ENCODE data around the gene SNX32. TPM values are rescaled to one million over a fixed set of nuclear protein-coding genes. Genes with fewer than 3 reads are reported as not detected.
"Not testable (repeated sequence)": the region's sequence is repeated elsewhere in the genome, so short reads cannot be mapped to it uniquely, and the experiment has no call there.

The SNX32 gene
- total and polyA plus RNA-seq, 7 experiments from 2014 or later, result 0.38 to 2.0 (median 0.92) TPM

DNA sequence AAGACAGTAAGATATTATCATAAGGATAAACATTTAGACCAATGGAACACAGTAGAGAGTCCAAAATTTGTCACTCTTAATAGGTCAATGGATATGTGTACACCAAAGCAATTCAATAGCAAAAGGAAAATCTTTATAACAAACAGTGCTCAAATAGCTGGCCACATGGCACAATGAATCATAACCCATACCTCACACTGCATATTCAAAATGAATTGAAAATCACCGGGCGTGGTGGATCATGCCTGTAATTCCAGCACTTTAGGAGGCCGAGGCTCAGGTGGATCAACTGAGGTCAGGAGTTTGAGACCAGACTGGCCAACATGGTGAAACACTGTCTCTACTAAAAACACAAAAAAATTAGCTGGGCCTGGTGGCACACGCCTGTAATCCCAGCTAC lies 8.4 kb downstream of the SNX32 start:
- Mint-ChIP-seq H3K36me3 (no peaks in the 10 kb centered on the region), H3K4me1 (peaks cover 0 to 1% (median 0%) of the 10 kb centered on the region in 7 donors), H3K4me3 (no peak overlapping the region), H3K9me3 (no peaks in the 10 kb centered on the region), H3K27me3 (no peaks in the 10 kb centered on the region), H3K27ac (no peak overlapping the region)
- no peaks in the 10 kb centered on the region for H3K4me1 ChIP-seq (ENCODE audit: control insufficient read depth in 2 of 2, insufficient read depth in 2 of 2, low read length in 2 of 2)
- ATAC-seq (no peak), DNase-seq (no peak)
- intact Hi-C loops (cut with micrococcal nuclease), result no loop called here
- H3K27me3 ChIP-seq (ENCODE audit: control insufficient read depth in 2 of 2, insufficient read depth in 2 of 2, low read length in 2 of 2), result no peaks in the 10 kb centered on the region
- POLR2A ChIA-PET, result interaction anchor here (0.6 kb wide), 1 partner anchor 47 kb away, joined by 3 read pairs; no protein-coding TSS in a partner anchor
- CTCF ChIA-PET, result interaction anchor here (0.6 kb wide), 1 partner anchor 10 kb away, joined by 3 read pairs; no protein-coding TSS in a partner anchor
- H3K27ac ChIP-seq (ENCODE audit: low read depth, low read length), result no peak overlapping the region
- H3K36me3 ChIP-seq (ENCODE audit: control insufficient read depth in 2 of 3, insufficient read depth in 3 of 3, low read length in 3 of 3), result no peaks in the 10 kb centered on the region
- H3K4me3 ChIP-seq (ENCODE audit: low read length), result no peak overlapping the region
- H3K9me3 ChIP-seq (ENCODE audit: control insufficient read depth in 2 of 3, low read length in 3 of 3), result no peaks in the 10 kb centered on the region

DNA sequence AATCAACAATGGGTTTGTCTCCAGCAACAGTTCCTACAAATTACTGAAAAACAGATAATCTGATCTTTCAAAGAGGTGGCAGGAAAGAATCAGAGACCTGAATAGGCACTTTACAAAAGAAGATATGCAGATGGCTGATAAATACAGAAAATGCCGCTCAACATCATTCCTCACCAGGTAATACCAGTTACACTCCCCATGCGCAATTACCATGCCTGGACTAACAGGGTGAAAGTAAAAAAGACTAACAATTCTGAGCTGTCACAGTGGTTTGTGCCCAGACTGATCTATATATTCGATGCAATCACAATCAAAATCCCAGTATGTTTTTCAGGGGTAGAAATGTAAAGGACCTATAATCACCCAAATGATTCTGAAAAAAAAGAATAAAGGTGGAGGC lies 10.0 kb downstream of the SNX32 start:
- Histone ChIP-seq H3K4me3 (ENCODE audit: low read length) (no peak overlapping the region), H3K4me1 (ENCODE audit: control insufficient read depth in 2 of 2, insufficient read depth in 2 of 2, low read length in 2 of 2) (no peaks in the 10 kb centered on the region), H3K9me3 (ENCODE audit: control insufficient read depth in 2 of 3, low read length in 3 of 3) (no peaks in the 10 kb centered on the region), H3K27me3 (ENCODE audit: control insufficient read depth in 2 of 2, insufficient read depth in 2 of 2, low read length in 2 of 2) (no peaks in the 10 kb centered on the region), H3K36me3 (ENCODE audit: control insufficient read depth in 2 of 3, insufficient read depth in 3 of 3, low read length in 3 of 3) (no peaks in the 10 kb centered on the region), H3K27ac (ENCODE audit: low read depth, low read length) (no peak overlapping the region)
- Mint-ChIP-seq H3K27ac (no peak overlapping the region), H3K4me3 (no peak overlapping the region), H3K4me1 (peaks cover 0 to 1% (median 0%) of the 10 kb centered on the region in 7 donors), H3K9me3 (no peaks in the 10 kb centered on the region), H3K36me3 (no peaks in the 10 kb centered on the region), H3K27me3 (no peaks in the 10 kb centered on the region)
- intact Hi-C loops (cut with micrococcal nuclease), result no loop called here
- ATAC-seq (no peak), DNase-seq (no peak)
- CTCF ChIA-PET, result interaction anchor here (0.7 to 1.0 kb wide), 2 partner anchors 17 to 284 kb away, joined by 3 to 4 read pairs; no protein-coding TSS in a partner anchor
- POLR2A ChIA-PET, result interaction anchor here (1.3 kb wide), 1 partner anchor 16 kb away, joined by 5 read pairs; no protein-coding TSS in a partner anchor

DNA sequence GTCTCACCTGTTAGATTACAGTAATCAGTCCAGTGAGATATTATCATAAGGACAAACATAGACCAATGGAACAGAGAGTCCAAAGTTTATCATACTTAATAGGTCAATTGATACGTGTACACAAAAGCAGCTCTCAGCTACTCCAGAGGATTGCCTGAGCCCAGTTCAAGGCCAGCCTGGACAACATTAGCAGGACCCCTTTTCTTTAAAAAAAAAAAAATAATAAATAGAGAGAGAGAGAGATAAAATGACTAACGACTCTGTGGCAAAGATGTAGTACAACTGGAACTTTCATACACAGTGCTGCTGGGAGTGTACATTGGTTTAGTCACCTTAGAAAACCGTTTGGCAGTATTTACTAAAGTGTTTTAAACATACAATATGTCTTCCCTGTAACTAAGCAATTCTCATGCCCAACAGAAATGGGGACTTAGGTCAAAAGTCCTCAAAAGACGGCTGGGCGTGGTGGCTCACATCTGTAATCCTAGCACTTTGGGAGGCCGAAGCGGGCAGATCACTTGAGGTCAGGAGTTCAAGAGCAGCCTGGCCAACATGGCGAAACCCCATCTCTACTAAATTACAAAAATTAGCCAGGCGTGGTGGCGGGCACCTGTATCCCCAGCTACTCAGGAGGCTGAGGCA lies 10.6 kb downstream of the SNX32 start:
- no peaks in the 10 kb centered on the region for H3K27me3 ChIP-seq (ENCODE audit: control insufficient read depth in 2 of 2, insufficient read depth in 2 of 2, low read length in 2 of 2)
- ATAC-seq, result no peak
- Mint-ChIP-seq H3K27me3 (no peaks in the 10 kb centered on the region), H3K36me3 (no peaks in the 10 kb centered on the region), H3K9me3 (no peaks in the 10 kb centered on the region), H3K27ac (no peak overlapping the region), H3K4me3 (no peak overlapping the region), H3K4me1 (peaks cover 0 to 1% (median 0%) of the 10 kb centered on the region in 7 donors)
- ChIA-PET POLR2A (interaction anchor here (1.3 to 1.7 kb wide), 2 partner anchors 11 to 15 kb away, joined by 4 to 5 read pairs; partner anchors contain the start of gene SNX32), CTCF (interaction anchor here (0.7 to 1.3 kb wide), 2 partner anchors 8 to 66 kb away, joined by 3 read pairs; no protein-coding TSS in a partner anchor)
- no peaks in the 10 kb centered on the region for H3K4me1 ChIP-seq (ENCODE audit: control insufficient read depth in 2 of 2, insufficient read depth in 2 of 2, low read length in 2 of 2)
- intact Hi-C loops (cut with micrococcal nuclease), result no loop called here
- H3K27ac ChIP-seq (ENCODE audit: low read depth, low read length), result no peak overlapping the region
- H3K36me3 ChIP-seq (ENCODE audit: control insufficient read depth in 2 of 3, insufficient read depth in 3 of 3, low read length in 3 of 3), result no peaks in the 10 kb centered on the region
- no peaks in the 10 kb centered on the region for H3K9me3 ChIP-seq (ENCODE audit: control insufficient read depth in 2 of 3, low read length in 3 of 3)
- H3K4me3 ChIP-seq (ENCODE audit: low read length), result no peak overlapping the region
- no peak for DNase-seq

DNA sequence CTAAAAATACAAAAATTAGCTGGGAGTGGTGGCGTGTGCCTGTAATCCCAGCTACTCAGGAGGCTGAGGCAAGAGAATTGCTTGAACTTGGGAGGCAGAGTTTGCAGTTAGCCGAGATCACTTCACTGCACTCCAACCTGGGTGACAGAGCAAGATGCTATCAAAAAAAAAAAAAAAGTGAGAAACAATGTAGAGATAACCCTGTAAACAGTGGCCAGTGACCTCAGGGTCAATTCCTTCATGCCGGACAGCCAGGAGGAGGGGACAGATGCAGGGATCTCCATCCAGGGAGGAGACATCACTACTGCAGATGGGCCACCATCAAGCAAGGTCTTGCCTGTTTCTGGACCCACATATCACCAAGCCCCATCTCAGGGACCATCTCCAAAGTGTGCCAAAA lies 14.0 kb downstream of the SNX32 start:
- Mint-ChIP-seq H3K4me1 (peaks cover 3 to 6% (median 4%) of the 10 kb centered on the region in 7 donors), H3K27me3 (no peaks in the 10 kb centered on the region), H3K9me3 (peaks cover 0 to 6% (median 0%) of the 10 kb centered on the region in 11 donors), H3K4me3 (no peak overlapping the region), H3K27ac (peak overlapping the region in 2 of 9 donors; percentile 33 to 42), H3K36me3 (peaks cover 0 to 20% (median 10%) of the 10 kb centered on the region in 5 donors)
- CTCF ChIA-PET, result interaction anchor here (0.7 to 1.5 kb wide), 3 partner anchors 15 to 225 kb away, joined by 3 to 4 read pairs (median 3); no protein-coding TSS in a partner anchor
- Histone ChIP-seq H3K4me1 (ENCODE audit: control insufficient read depth in 2 of 2, insufficient read depth in 2 of 2, low read length in 2 of 2) (no peaks in the 10 kb centered on the region), H3K27me3 (ENCODE audit: control insufficient read depth in 2 of 2, insufficient read depth in 2 of 2, low read length in 2 of 2) (no peaks in the 10 kb centered on the region), H3K36me3 (ENCODE audit: control insufficient read depth in 2 of 3, insufficient read depth in 3 of 3, low read length in 3 of 3) (peaks cover 0 to 21% (median 10%) of the 10 kb centered on the region in 3 experiments), H3K9me3 (ENCODE audit: control insufficient read depth in 2 of 3, low read length in 3 of 3) (peaks cover 0 to 8% (median 0%) of the 10 kb centered on the region in 3 experiments), H3K4me3 (ENCODE audit: low read length) (no peak overlapping the region), H3K27ac (ENCODE audit: low read depth, low read length) (no peak overlapping the region)
- DNase-seq, result no peak
- POLR2A ChIA-PET, result interaction anchor here (1.0 to 1.4 kb wide), 3 partner anchors 10 to 43 kb away, joined by 3 to 5 read pairs (median 3); partner anchors contain the start of gene CCDC85B
- ATAC-seq, result no peak
- intact Hi-C loops (cut with micrococcal nuclease), result no loop called here

DNA sequence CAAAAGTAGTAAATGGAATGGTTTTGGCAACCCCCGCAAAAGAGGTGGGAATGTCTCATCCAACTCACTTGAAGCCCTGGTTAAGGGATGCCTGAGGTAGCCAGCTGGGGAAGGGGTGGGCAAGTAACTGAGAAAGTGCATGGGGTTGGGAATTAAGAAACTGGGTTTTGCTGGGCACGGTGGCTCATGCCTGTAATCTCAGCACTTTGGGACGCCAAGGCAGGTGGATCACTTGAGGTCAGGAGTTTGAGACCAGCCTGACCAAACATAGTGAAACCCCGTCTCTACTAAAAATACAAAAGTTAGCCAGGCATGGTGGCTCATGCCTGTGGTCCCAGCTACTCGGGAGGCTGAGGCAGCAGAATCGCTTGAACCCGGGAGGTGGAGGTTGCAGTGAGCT lies 14.9 kb downstream of the SNX32 start:
- peaks cover 6 to 30% (median 10%) of the 10 kb centered on the region in 3 experiments for H3K36me3 ChIP-seq (ENCODE audit: control insufficient read depth in 2 of 3, insufficient read depth in 3 of 3, low read length in 3 of 3)
- H3K27ac ChIP-seq (ENCODE audit: low read depth, low read length); H3K27me3 Mint-ChIP-seq; H3K4me3 Mint-ChIP-seq; H3K9me3 ChIP-seq (ENCODE audit: control insufficient read depth in 2 of 3, low read length in 3 of 3); DNase-seq; H3K27me3 ChIP-seq (ENCODE audit: control insufficient read depth in 2 of 2, insufficient read depth in 2 of 2, low read length in 2 of 2); ATAC-seq; H3K4me1 ChIP-seq (ENCODE audit: control insufficient read depth in 2 of 2, insufficient read depth in 2 of 2, low read length in 2 of 2); intact Hi-C loops (cut with micrococcal nuclease); H3K9me3 Mint-ChIP-seq; H3K4me3 ChIP-seq (ENCODE audit: low read length): not testable (repeated sequence)
- H3K4me1 Mint-ChIP-seq, result peaks cover 7 to 11% (median 10%) of the 10 kb centered on the region in 7 donors
- POLR2A ChIA-PET, result interaction anchor here (0.7 to 1.8 kb wide), 6 partner anchors 8 to 188 kb away, joined by 3 to 5 read pairs (median 4); partner anchors contain the start of gene SNX32
- CTCF ChIA-PET, result interaction anchor here (0.6 to 1.2 kb wide), 2 partner anchors 31 to 108 kb away, joined by 3 read pairs; no protein-coding TSS in a partner anchor
- H3K36me3 Mint-ChIP-seq, result peaks cover 0 to 29% (median 15%) of the 10 kb centered on the region in 5 donors
- H3K27ac Mint-ChIP-seq, result peak overlapping the region in 2 of 9 donors; percentile 38 to 58

DNA sequence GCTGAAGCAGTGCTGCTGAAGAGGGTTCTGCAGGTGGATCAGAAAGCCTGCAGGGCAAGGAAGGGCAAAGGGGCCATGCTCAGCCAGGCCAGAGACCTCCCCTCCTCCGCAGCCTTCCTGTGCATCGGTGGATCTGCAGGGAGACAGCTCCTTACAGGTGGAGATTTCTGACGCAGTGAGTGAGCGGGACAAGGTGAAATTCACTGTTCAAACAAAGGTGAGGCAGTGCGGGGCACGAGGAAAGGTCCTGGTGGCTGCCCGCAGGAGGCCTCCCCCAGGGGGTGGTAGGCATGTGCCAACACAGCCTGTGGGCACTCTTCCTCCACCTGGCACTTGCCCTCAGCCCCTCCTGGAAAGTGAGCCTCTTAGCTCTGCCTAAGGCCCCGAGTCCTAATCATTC lies 15.6 kb downstream of the SNX32 start:
- Histone ChIP-seq H3K4me3 (ENCODE audit: low read length) (no peak overlapping the region), H3K27ac (ENCODE audit: low read depth, low read length) (no peak overlapping the region), H3K4me1 (ENCODE audit: control insufficient read depth in 2 of 2, insufficient read depth in 2 of 2, low read length in 2 of 2) (peaks cover 0 to 3% of the 10 kb centered on the region in 2 donors), H3K27me3 (ENCODE audit: control insufficient read depth in 2 of 2, insufficient read depth in 2 of 2, low read length in 2 of 2) (no peaks in the 10 kb centered on the region), H3K9me3 (ENCODE audit: control insufficient read depth in 2 of 3, low read length in 3 of 3) (peaks cover 0 to 8% (median 0%) of the 10 kb centered on the region in 3 experiments), H3K36me3 (ENCODE audit: control insufficient read depth in 2 of 3, insufficient read depth in 3 of 3, low read length in 3 of 3) (peaks cover 13 to 37% (median 15%) of the 10 kb centered on the region in 3 experiments)
- Mint-ChIP-seq H3K27ac (no peak overlapping the region), H3K36me3 (peaks cover 1 to 35% (median 22%) of the 10 kb centered on the region in 5 donors), H3K27me3 (no peaks in the 10 kb centered on the region), H3K4me1 (peaks cover 13 to 18% (median 16%) of the 10 kb centered on the region in 7 donors), H3K4me3 (peak overlapping the region in 1 of 10 donors; percentile 23), H3K9me3 (peaks cover 0 to 6% (median 0%) of the 10 kb centered on the region in 11 donors)
- ATAC-seq (no peak), DNase-seq (peak in 1 of 9 donors; percentile 22)
- ChIA-PET POLR2A (interaction anchor here (0.7 to 1.8 kb wide), 3 partner anchors 9 to 189 kb away, joined by 3 to 5 read pairs (median 4); partner anchors contain the start of gene SNX32), CTCF (no interaction called here)
- intact Hi-C loops (cut with micrococcal nuclease), result no loop called here

Measured in naive thymus-derived CD4-positive, alpha-beta T cell (primary cell).